HG03108 (cell line): ENCODE results near the gene CTXN1.
"Not testable (repeated sequence)": the region's sequence is repeated elsewhere in the genome, so short reads cannot be mapped to it uniquely, and the experiment has no call there.

Experiments used
- ATAC-seq: cut with Tn5 transposase; IDR thresholded peaks from one replicate; pipeline ENCODE4 v1.9.1; 2021; ENCODE audit warnings: moderate library complexity; ENCODE audit not compliant: unreplicated experiment

The CTXN1 gene

GRCh38 chr19:7947939-7948338 lies 22.0 kb upstream of the CTXN1 start:
- ATAC-seq, result no peak

DNA sequence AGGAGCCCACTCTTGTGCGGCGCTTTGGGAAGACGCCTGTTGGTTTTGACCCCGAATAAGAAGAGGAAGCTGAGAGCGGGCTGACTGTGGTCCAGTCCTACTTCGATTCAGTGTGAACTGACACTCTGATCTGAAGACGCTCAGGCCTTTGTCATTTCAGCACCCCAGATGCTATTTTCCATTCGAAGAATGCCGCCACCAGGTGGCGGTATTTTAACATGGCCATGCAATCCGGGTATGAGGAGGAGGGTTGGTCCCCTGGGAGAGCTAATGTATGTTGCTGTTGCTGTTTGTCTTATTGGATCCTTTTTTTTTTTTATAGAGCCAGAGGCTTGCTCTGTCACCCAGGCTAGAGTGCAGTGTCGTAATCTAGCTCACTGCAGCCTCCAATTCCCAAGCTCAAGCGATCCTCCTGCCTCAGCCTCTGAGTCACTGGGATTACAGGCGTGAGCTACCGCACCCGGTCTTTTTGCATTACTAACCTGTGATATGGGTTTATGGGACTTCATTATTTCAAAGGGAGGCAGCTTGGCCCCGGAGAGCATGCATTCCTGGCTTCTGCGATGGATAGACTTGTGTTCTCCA lies 18.3 kb upstream of the CTXN1 start:
- ATAC-seq, result no peak

GRCh38 chr19:7943444-7944176 lies 17.7 kb upstream of the CTXN1 start, which contains the start of gene TIMM44:
TSS of gene TIMM44 (minus strand) at chr19:7943666. CDS start at chr19:7943651, 15 bp downstream.
- ATAC-seq, result peak; percentile 97

DNA sequence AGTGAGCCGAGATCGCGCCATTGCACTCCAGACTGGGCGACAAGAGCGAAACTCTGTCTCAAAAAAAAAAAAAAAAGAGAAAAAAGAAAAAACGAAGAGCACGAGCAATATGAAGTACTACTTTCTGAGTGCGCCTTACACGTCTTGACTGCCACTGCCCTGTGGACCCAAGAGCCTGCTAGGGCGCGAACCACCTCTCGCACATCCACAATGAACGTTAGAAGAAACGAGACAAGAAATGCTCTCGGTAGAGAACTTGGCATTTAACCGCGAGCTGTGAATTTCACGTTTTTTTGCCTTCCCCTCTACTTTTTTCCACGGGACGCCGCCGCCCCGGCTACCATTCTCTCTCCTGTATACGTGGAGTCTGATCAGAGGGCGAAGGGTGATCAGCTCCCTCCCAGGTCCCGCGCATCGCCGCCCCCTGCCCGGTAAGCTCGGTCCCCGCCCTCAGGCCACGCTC lies 17.1 kb upstream of the CTXN1 start:
- ATAC-seq, result no peak

- no peak for ATAC-seq
Observed at GRCh38 chr19:7941895-7942596, 16.1 kb upstream of the CTXN1 start.

GRCh38 chr19:7940841-7941240 lies 14.9 kb upstream of the CTXN1 start:
- no peak for ATAC-seq

DNA sequence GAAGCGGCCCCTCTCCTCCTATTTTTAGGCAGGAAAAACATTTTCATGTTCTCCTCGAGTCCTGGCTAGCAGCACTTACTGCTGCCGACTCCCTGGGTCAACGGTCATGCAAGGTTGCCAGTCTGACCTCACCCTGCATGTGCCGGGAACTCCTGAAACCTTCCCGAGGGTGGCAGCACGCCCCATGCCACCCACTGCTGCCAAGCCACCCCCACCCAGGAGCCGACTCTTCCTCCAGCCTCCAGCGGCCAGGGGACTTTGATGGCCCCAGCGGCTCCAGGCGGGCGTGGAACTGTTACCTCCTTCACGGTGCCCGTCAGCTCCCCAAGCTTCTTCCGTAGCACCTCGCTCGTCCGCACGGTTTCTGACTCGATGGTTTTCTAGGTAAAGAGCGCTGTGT lies 8.8 kb upstream of the CTXN1 start:
- ATAC-seq, result no peak

DNA sequence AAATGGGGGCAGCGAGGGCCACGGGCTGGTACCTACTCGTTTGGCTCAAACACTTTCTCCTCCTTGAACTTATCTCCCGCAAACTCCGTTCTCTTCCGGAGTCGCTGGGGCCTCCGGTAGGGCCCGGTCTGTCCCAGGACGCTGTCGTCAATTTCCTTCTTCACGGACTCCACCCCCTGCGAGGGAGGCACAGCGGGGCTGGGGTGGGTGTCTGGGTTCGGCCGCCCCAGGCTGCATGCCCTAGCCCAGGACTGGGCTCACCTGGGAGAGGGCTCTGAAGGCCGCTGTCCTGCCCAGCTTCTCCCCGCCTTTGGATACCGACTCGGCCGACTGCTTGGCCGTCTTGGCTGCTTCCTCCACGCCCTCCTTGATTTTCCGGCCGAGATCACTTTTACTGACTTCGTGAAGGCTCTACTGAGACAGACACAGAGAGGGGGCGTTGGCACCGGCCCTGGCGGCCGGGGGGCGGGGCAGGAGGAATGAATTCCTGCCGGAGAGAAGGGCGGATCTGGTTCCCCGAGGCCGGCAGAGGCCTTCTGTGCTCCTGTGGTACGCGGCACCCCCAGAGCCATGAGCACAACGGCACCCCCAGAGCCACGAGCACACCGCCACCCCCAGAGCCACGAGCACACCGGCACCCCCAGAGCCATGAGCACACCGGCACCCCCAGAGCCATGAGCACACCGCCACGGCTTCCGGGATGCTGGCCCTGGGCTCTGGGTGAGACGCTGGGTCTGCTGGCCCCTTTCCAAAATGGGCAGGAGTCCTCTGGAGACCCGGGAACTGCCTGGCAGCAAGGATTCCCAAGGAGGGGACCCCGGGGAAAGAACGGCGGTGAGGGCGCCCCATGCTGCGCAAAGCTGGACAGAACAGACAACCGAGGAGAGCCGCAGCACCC lies 8.1 kb upstream of the CTXN1 start:
- no peak for ATAC-seq

DNA sequence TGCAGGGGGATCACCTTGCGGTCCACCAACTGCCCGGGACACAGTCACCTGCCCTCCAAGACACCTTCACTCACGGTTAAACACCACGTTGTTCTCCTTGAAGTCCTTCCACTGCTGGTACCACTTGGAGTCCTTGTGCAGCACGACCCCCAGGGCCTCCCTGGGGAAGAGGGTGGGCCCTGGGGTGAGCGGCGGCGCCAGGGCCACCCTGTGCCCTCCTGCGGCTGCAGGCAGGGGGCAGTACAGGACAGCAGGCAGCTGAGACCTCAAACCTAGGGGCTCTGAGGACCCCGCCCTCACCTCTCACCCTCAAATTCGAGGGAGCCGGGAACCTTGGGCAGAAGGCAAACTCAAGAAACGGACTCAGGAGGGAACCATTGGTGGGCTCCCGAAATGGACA lies 7.5 kb upstream of the CTXN1 start:
- no peak for ATAC-seq

- no peak for ATAC-seq
Observed at GRCh38 chr19:7932930-7933300, 7.0 kb upstream of the CTXN1 start.

- no peak for ATAC-seq
Observed at GRCh38 chr19:7932276-7932929, 6.5 kb upstream of the CTXN1 start.

GRCh38 chr19:7931221-7932061 lies 5.5 kb upstream of the CTXN1 start:
- ATAC-seq, result no peak

DNA sequence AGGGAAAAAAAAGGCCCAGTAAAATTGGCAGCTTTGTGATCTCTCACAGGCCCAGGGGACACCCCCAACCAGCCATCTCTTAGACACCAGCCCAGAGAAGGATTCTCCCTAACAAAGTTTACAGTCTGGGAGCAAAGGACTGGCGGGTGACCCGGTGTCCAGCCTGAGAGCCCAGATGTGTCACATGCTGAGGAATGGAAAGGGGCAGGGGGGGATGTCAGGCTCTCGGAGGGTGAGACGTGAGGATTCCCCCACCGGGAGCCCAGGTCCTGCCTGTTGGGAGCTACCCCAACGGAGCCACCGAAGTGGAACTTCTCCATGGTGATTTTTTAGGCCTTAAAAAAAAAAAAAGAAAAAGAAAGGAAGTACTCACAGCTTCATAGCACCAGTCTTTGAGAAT lies 4.8 kb upstream of the CTXN1 start:
- no peak for ATAC-seq

DNA sequence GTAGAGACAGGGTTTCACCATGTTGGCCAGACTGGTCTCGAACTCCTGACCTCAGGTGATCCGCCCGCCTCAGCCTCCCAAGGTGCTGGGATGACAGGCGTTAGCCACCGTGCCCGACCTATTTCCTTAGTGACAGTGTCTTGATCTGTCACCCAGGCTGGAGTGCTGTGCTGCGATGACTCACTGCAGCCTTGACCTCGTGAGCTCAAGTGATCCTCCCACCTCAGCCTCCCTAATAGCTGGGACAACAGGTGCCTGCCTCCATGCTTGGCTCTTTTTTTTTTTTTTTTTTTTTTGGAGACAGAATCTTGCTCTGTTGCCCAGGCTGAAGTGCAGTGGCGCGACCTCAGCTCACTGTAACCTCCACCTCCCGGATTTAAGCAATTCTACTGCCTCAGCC lies 4.1 kb upstream of the CTXN1 start:
- not testable (repeated sequence) for ATAC-seq

- ATAC-seq, result no peak
Observed at GRCh38 chr19:7928741-7929701, 3.1 kb upstream of the CTXN1 start.

DNA sequence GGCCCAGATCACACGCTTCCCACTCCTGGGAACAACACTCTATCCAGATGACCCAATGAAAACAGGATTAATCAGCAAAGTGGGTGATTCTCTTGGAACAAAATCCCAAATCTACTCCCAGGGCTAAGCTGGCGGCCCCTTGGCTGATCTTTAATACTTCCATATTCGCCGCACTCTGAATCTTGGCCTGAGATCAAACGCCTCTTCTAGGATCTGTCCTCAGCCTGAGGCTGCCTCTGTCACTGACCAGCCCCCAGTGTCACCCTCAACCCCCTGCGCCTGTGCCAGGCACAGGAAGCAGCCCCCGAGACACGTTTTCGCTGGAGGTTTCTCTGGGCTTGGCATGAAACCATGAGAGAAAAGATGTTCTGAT lies 2.4 kb upstream of the CTXN1 start:
- ATAC-seq, result no peak

DNA sequence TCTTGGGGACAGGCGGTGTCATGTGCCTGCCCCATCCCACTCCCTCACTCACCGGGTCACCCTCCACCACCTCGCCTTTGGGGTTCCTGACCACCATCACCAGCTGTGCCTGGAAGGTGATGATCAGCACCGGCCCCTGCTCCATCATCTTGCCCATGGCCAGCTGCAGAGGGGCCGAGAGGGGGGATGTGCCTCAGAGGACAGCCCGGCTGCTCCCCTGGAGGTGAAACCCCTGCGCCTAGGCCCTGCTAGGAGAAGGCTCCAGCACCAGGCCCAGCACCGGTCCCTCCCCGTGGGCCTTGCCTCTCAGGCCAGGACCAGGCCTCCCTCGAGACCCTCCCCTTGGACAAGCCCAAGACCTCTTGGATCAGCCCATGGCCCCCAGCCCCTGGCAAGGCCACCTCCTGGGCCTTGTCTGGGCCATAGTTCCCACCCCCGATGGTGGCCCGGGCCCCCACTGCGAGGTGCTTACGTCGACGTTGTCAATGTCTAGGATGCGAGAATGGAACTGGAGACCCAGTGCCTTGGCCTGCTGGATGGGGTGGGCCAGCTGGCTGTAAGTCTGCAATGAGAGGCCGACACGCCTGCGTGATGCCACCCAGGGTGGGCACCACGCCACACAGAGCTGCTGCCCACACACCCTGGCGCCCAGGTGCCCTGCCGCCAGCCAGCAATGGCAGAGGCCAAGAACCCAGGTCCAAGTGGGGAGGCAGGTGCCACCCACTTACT lies 1.8 kb upstream of the CTXN1 start:
- no peak for ATAC-seq
